Choroid plexus epithelial cell (primary cell): ENCODE data around the gene IFFO2.
A peak's percentile ranks its signal among the peaks of the same experiment; 100 is the strongest.

Source experiments
- DNase-seq: peaks from one replicate; pipeline ENCODE4 v3.0.0-alpha.2; 2010; ENCODE audit warnings: low read depth
- H3K4me3 ChIP-seq: 2 replicates; pipeline ENCODE4 v1.5.1; 2011; ENCODE audit warnings: low read depth, mild to moderate bottlenecking, control low read depth, low read length, moderate library complexity
- TF ChIP-seq, protein P1 (sequence below): conservative IDR thresholded peaks from 2 replicates; pipeline ENCODE4 v1.5.1; 2011; ENCODE audit warnings: low read depth, mild to moderate bottlenecking, control low read depth, inconsistent platforms, low read length, moderate library complexity

IFFO2 gene

GRCh38 chr1:18972991-18973390 is 16.5 kb upstream of the IFFO2 start:
- TF ChIP-seq, protein P1, sequence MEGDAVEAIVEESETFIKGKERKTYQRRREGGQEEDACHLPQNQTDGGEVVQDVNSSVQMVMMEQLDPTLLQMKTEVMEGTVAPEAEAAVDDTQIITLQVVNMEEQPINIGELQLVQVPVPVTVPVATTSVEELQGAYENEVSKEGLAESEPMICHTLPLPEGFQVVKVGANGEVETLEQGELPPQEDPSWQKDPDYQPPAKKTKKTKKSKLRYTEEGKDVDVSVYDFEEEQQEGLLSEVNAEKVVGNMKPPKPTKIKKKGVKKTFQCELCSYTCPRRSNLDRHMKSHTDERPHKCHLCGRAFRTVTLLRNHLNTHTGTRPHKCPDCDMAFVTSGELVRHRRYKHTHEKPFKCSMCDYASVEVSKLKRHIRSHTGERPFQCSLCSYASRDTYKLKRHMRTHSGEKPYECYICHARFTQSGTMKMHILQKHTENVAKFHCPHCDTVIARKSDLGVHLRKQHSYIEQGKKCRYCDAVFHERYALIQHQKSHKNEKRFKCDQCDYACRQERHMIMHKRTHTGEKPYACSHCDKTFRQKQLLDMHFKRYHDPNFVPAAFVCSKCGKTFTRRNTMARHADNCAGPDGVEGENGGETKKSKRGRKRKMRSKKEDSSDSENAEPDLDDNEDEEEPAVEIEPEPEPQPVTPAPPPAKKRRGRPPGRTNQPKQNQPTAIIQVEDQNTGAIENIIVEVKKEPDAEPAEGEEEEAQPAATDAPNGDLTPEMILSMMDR, result no peak
- DNase-seq, result no peak
- H3K4me3 ChIP-seq, result no peak overlapping the region

DNA sequence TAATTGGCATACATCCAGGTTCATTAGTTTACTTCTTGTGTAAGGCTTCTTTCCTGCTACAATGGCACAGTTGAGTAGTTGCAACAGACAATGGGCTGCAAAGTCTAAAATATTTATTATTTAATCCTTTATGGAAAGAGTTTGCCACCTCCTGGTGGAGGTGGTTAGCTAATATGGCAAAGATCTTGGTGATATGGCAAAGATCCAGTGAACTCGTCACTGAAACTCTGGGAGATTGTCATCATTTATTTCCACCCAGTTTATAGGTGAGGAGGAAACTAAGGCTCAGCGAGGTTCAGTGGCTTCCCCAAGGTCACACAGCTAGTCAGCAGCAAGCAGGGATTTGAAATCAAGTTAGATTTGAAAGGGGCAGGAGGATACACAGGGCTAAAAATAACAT is 16.1 kb upstream of the IFFO2 start:
- H3K4me3 ChIP-seq, result no peak overlapping the region
- peak; percentile 57 for DNase-seq
- TF ChIP-seq, protein P1, result peak; percentile 50

DNA sequence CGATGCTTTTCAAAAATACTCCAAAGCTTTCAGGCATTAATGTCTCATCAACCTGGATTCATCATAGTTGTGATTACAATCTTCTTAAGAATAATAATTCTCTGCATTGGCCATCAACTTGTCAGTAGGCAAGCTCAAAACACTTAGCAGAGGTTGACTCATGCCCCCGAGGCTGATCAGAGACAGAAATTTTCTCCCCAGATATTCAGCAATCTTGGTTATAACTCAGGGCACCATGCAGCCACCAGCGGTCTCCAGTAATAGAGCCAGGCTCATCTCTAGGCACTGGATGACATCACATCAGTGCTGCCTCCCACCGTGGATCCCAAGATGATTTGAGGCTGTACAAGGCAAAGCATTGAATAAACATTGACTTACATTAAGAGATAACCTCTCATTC is 14.3 kb upstream of the IFFO2 start:
- no peak overlapping the region for H3K4me3 ChIP-seq
- TF ChIP-seq, protein P1, result no peak
- DNase-seq, result no peak

- TF ChIP-seq, protein P1, result no peak
- no peak for DNase-seq
Observed at GRCh38 chr1:18970358-18970757, 13.9 kb upstream of the IFFO2 start.

DNA sequence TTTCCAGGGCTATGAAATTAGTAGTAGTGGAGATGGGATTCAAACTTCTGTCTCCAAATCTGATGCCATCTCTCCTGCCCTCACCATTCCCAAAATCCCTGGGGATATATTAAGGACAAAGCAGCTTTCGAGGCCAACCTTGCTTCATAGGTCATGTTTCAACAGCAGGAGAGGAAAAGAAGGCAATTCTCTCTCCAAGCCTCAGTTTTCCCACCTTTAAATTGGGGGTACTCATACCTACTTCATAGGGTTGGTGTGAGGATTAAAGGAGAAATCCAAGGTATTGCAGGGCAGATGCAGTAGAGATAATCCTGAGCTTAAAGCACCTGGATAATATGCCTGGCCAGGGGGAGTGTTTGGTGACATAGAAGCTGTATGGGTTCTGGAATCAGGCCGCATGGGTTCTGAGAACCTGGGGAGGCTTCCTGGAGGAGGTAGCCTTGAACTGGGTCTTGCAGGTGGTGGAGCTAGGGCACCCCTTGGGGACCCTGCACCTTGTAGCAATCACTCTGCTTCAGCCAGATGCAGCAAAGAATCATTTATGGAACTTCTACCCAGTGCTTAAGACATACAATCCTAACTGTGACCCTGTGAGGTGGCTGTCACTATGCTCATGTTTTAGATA is 10.7 kb upstream of the IFFO2 start:
- no peak overlapping the region for H3K4me3 ChIP-seq
- TF ChIP-seq, protein P1, result no peak
- no peak for DNase-seq

More at GRCh38 chr1:18970358-18970757, 13.9 kb upstream of the IFFO2 start:
- H3K4me3 ChIP-seq, result no peak overlapping the region

- no peak overlapping the region for H3K4me3 ChIP-seq
- TF ChIP-seq, protein P1, result no peak
- DNase-seq, result peak; percentile 41
Observed at GRCh38 chr1:18965206-18966173, 9.0 kb upstream of the IFFO2 start.
